ENCODE results near the gene COA8. TPM values are rescaled to one million over a fixed set of nuclear protein-coding genes. Genes with fewer than 3 reads are reported as not detected.

Gene COA8
- total and polyA plus RNA-seq, 2 of the 13 experiments (the other 11 are each of a cell fraction or from before 2014, with no cell fraction given): 10.9 to 25.1 TPM

DNA sequence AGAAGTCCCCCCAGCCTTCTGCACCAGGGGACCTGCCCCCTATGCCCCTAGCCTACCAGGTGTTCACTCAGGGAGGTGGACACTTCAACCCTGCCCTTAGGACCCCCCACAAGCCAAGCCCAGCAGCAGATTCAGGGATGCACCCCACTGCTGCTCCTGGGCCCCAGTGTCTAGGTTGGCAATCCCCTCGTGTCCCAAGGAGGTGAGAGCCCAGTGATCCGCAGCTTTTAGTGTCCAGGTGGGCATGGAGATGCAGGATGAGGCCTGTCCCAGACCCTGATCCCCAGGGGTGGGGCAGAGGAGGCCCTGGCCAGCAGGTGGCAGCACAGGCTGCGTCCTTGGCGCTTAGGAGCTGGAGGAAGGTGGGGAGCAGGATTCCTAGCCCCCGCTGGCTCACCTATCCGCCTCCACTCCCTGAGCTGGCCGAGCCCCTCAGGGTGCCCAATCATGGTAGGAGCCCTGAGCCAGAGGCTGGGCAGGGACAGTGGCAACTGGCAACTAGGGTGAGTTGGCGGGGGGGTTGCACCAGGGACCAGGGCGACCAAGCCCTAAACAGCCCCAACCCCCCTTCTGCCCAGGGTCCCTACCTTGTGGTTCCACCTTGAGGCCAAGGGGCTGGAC lies 44.2 kb upstream of the COA8 start (continued):
- TF ChIP-seq, protein P1, sequence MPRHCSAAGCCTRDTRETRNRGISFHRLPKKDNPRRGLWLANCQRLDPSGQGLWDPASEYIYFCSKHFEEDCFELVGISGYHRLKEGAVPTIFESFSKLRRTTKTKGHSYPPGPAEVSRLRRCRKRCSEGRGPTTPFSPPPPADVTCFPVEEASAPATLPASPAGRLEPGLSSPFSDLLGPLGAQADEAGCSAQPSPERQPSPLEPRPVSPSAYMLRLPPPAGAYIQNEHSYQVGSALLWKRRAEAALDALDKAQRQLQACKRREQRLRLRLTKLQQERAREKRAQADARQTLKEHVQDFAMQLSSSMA (CRISPR knock-in tag; IDR thresholded peaks at IDR 0.05): peak; percentile 67; the same call in 1 of the 2 replicates
- peak; percentile 93 for TF ChIP-seq RAD21 (CRISPR knock-in tag; IDR thresholded peaks at IDR 0.05)
- TF ChIP-seq SMC3 (IDR thresholded peaks at IDR 0.05; ENCODE audit: low read length): peak; percentile 48; the same call in 1 of the 2 replicates
- TF ChIP-seq, protein P2, sequence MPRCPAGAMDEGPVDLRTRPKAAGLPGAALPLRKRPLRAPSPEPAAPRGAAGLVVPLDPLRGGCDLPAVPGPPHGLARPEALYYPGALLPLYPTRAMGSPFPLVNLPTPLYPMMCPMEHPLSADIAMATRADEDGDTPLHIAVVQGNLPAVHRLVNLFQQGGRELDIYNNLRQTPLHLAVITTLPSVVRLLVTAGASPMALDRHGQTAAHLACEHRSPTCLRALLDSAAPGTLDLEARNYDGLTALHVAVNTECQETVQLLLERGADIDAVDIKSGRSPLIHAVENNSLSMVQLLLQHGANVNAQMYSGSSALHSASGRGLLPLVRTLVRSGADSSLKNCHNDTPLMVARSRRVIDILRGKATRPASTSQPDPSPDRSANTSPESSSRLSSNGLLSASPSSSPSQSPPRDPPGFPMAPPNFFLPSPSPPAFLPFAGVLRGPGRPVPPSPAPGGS (CRISPR knock-in tag; IDR thresholded peaks at IDR 0.05): 0 out of 2 replicates have a peak, but pooled peaks have one; percentile 44
- peak; percentile 90 for TF ChIP-seq STAG1 (CRISPR knock-in tag; IDR thresholded peaks at IDR 0.05)
- TF ChIP-seq JUND (CRISPR knock-in tag; IDR thresholded peaks at IDR 0.05): 0 out of 2 replicates have a peak, but pooled peaks have one; percentile 40
- TF ChIP-seq, protein P3, sequence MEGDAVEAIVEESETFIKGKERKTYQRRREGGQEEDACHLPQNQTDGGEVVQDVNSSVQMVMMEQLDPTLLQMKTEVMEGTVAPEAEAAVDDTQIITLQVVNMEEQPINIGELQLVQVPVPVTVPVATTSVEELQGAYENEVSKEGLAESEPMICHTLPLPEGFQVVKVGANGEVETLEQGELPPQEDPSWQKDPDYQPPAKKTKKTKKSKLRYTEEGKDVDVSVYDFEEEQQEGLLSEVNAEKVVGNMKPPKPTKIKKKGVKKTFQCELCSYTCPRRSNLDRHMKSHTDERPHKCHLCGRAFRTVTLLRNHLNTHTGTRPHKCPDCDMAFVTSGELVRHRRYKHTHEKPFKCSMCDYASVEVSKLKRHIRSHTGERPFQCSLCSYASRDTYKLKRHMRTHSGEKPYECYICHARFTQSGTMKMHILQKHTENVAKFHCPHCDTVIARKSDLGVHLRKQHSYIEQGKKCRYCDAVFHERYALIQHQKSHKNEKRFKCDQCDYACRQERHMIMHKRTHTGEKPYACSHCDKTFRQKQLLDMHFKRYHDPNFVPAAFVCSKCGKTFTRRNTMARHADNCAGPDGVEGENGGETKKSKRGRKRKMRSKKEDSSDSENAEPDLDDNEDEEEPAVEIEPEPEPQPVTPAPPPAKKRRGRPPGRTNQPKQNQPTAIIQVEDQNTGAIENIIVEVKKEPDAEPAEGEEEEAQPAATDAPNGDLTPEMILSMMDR (CRISPR knock-in tag; IDR thresholded peaks at IDR 0.05): peak; percentile 99
- TF ChIP-seq, protein P4, sequence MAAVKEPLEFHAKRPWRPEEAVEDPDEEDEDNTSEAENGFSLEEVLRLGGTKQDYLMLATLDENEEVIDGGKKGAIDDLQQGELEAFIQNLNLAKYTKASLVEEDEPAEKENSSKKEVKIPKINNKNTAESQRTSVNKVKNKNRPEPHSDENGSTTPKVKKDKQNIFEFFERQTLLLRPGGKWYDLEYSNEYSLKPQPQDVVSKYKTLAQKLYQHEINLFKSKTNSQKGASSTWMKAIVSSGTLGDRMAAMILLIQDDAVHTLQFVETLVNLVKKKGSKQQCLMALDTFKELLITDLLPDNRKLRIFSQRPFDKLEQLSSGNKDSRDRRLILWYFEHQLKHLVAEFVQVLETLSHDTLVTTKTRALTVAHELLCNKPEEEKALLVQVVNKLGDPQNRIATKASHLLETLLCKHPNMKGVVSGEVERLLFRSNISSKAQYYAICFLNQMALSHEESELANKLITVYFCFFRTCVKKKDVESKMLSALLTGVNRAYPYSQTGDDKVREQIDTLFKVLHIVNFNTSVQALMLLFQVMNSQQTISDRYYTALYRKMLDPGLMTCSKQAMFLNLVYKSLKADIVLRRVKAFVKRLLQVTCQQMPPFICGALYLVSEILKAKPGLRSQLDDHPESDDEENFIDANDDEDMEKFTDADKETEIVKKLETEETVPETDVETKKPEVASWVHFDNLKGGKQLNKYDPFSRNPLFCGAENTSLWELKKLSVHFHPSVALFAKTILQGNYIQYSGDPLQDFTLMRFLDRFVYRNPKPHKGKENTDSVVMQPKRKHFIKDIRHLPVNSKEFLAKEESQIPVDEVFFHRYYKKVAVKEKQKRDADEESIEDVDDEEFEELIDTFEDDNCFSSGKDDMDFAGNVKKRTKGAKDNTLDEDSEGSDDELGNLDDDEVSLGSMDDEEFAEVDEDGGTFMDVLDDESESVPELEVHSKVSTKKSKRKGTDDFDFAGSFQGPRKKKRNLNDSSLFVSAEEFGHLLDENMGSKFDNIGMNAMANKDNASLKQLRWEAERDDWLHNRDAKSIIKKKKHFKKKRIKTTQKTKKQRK (IDR thresholded peaks at IDR 0.05; ENCODE audit: low read length): no peak
- TF ChIP-seq ZSCAN21 (CRISPR knock-in tag; IDR thresholded peaks at IDR 0.05; ENCODE audit: borderline replicate concordance): 0 out of 2 replicates have a peak, but pooled peaks have one; percentile 47
- peak; percentile 46; the same call in 1 of the 2 replicates for TF ChIP-seq SP4 (CRISPR knock-in tag; IDR thresholded peaks at IDR 0.05)
- no peak for TF ChIP-seq FOXM1 (CRISPR knock-in tag; IDR thresholded peaks at IDR 0.05)
- peak; percentile 49; the same call in 1 of the 2 replicates for TF ChIP-seq ZNF354B (CRISPR knock-in tag; IDR thresholded peaks at IDR 0.05)
- TF ChIP-seq ZNF451 (CRISPR knock-in tag; IDR thresholded peaks at IDR 0.05): peak; percentile 68; the same call in 1 of the 2 replicates
- peak; percentile 49; the same call in 1 of the 2 replicates for TF ChIP-seq POLR2G (IDR thresholded peaks at IDR 0.05; ENCODE audit: low read depth, low read length)
- TF ChIP-seq, protein P5, sequence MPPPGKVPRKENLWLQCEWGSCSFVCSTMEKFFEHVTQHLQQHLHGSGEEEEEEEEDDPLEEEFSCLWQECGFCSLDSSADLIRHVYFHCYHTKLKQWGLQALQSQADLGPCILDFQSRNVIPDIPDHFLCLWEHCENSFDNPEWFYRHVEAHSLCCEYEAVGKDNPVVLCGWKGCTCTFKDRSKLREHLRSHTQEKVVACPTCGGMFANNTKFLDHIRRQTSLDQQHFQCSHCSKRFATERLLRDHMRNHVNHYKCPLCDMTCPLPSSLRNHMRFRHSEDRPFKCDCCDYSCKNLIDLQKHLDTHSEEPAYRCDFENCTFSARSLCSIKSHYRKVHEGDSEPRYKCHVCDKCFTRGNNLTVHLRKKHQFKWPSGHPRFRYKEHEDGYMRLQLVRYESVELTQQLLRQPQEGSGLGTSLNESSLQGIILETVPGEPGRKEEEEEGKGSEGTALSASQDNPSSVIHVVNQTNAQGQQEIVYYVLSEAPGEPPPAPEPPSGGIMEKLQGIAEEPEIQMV (CRISPR knock-in tag; IDR thresholded peaks at IDR 0.05; ENCODE audit: low read depth): 0 out of 2 replicates have a peak, but pooled peaks have one; percentile 12

All from HepG2 (cell line).